MM.1S (cell line): ENCODE results near the gene USP44.

ENCODE experiments used
- DNase-seq: peaks from one replicate; pipeline ENCODE4 v3.0.0-alpha.2; 2015
- H2AFZ ChIP-seq: fragments of 300-600 bp; sonication (generic); 2 replicates; pipeline ENCODE4 v1.6.0; 2016; ENCODE audit warnings: antibody characterized with exemption, low read length
- H3F3A ChIP-seq: fragments of 300-600 bp; sonication (generic); 2 replicates; pipeline ENCODE4 v1.6.1; 2016; ENCODE audit warnings: mild to moderate bottlenecking, antibody characterized with exemption, low read length, moderate library complexity, mixed read lengths; ENCODE audit not compliant: insufficient read depth
- H3K27ac ChIP-seq: fragments of 300-600 bp; sonication (generic); 2 replicates; pipeline ENCODE4 v1.5.1; 2016; ENCODE audit warnings: mild to moderate bottlenecking, low read length
- H3K27me3 ChIP-seq: fragments of 300-600 bp; sonication (generic); replicated peaks from 2 replicates; pipeline ENCODE4 v1.6.0; 2016; ENCODE audit warnings: low read length; ENCODE audit not compliant: insufficient read depth
- H3K36me3 ChIP-seq: fragments of 300-600 bp; sonication (generic); replicated peaks from 2 replicates; pipeline ENCODE4 v1.6.1; 2016; ENCODE audit warnings: mild to moderate bottlenecking, low read length, mixed read lengths; ENCODE audit not compliant: insufficient read depth
- H3K4me1 ChIP-seq: fragments of 300-600 bp; sonication (generic); 2 replicates; pipeline ENCODE4 v1.6.1; 2016; ENCODE audit warnings: low read length, mixed read lengths
- H3K4me2 ChIP-seq: fragments of 300-600 bp; sonication (generic); 2 replicates; pipeline ENCODE4 v1.6.0; 2016; ENCODE audit warnings: low read depth, low read length
- H3K4me3 ChIP-seq: fragments of 300-600 bp; sonication (generic); 2 replicates; pipeline ENCODE4 v1.5.1; 2016; ENCODE audit warnings: low read length, mixed read lengths
- H3K79me2 ChIP-seq: fragments of 300-600 bp; sonication (generic); 2 replicates; pipeline ENCODE4 v1.6.1; 2016; ENCODE audit warnings: mixed run types, low read length, mixed read lengths
- H3K9ac ChIP-seq: fragments of 300-600 bp; sonication (generic); 2 replicates; pipeline ENCODE4 v1.6.1; 2016; ENCODE audit warnings: low read length, mixed read lengths
- H3K9me2 ChIP-seq: fragments of 300-600 bp; sonication (generic); replicated peaks from 2 replicates; pipeline ENCODE4 v1.6.1; 2016; ENCODE audit warnings: mild to moderate bottlenecking, low read length, mixed read lengths; ENCODE audit not compliant: insufficient read depth
- H3K9me3 ChIP-seq: fragments of 300-600 bp; sonication (generic); replicated peaks from 2 replicates; pipeline ENCODE4 v1.6.1; 2016; ENCODE audit warnings: mild to moderate bottlenecking, low read length, mixed read lengths; ENCODE audit not compliant: insufficient read depth
- H4K20me1 ChIP-seq: fragments of 300-600 bp; sonication (generic); 2 replicates; pipeline ENCODE4 v1.6.1; 2016; ENCODE audit warnings: mild to moderate bottlenecking, low read length, moderate library complexity, mixed read lengths; ENCODE audit not compliant: insufficient read depth
- CTCF ChIP-seq: fragments of 300-600 bp; sonication (generic); IDR thresholded peaks from 2 replicates; pipeline ENCODE4 v1.5.1; 2016; ENCODE audit warnings: antibody characterized with exemption, low read length, mixed read lengths
- EZH2 ChIP-seq: fragments of 300-600 bp; sonication (generic); optimal IDR thresholded peaks from 2 replicates; pipeline ENCODE3; 2017; ENCODE audit warnings: low read depth, mild to moderate bottlenecking, antibody characterized with exemption, low read length, mixed read lengths
- EZH2phosphoT487 ChIP-seq: fragments of 300-600 bp; sonication (generic); IDR thresholded peaks from 2 replicates; pipeline ENCODE4 v1.6.1; 2018; ENCODE audit warnings: antibody characterized with exemption, low read length

USP44 gene

GRCh38 chr12:95557625-95558024, 6.3 kb upstream of the USP44 start:
- H3K27me3 ChIP-seq: no peaks in the 10 kb centered on the region
- H3K79me2 ChIP-seq: no peaks in the 10 kb centered on the region
- H3K9me2 ChIP-seq: no peaks in the 10 kb centered on the region
- no peaks in the 10 kb centered on the region for H4K20me1 ChIP-seq
- no peaks in the 10 kb centered on the region for H3K4me1 ChIP-seq
- H2AFZ ChIP-seq: no peak overlapping the region
- no peak for DNase-seq
- no peak overlapping the region for H3K4me2 ChIP-seq
- H3K9me3 ChIP-seq: no peaks in the 10 kb centered on the region
- no peak overlapping the region for H3K9ac ChIP-seq
- H3K36me3 ChIP-seq: no peaks in the 10 kb centered on the region
- no peak overlapping the region for H3K4me3 ChIP-seq
- H3K27ac ChIP-seq: no peak overlapping the region
- no peaks in the 10 kb centered on the region for H3F3A ChIP-seq
- TF ChIP-seq EZH2 (no peak), CTCF (no peak), EZH2phosphoT487 (no peak)

- H3K9ac ChIP-seq: no peak overlapping the region
Observed at GRCh38 chr12:95554532-95555071, 3.3 kb upstream of the USP44 start.

GRCh38 chr12:95553197-95553943, 2.1 kb upstream of the USP44 start:
- H3K4me1 ChIP-seq: no peaks in the 10 kb centered on the region
- H3K4me2 ChIP-seq: no peak overlapping the region
- no peaks in the 10 kb centered on the region for H3K79me2 ChIP-seq
- no peak overlapping the region for H2AFZ ChIP-seq
- no peaks in the 10 kb centered on the region for H4K20me1 ChIP-seq
- H3K4me3 ChIP-seq: no peak overlapping the region
- no peak overlapping the region for H3K9ac ChIP-seq
- no peaks in the 10 kb centered on the region for H3K27me3 ChIP-seq
- no peak overlapping the region for H3K27ac ChIP-seq
- no peak for DNase-seq
- TF ChIP-seq EZH2 (no peak), CTCF (no peak), EZH2phosphoT487 (no peak)
- H3K9me2 ChIP-seq: no peaks in the 10 kb centered on the region
- H3K9me3 ChIP-seq: no peaks in the 10 kb centered on the region
- no peaks in the 10 kb centered on the region for H3F3A ChIP-seq
- no peaks in the 10 kb centered on the region for H3K36me3 ChIP-seq

More at GRCh38 chr12:95554532-95555071, 3.3 kb upstream of the USP44 start:
- Histone ChIP-seq H3K4me1 (no peaks in the 10 kb centered on the region), H3K27ac (no peak overlapping the region), H3K36me3 (no peaks in the 10 kb centered on the region), H2AFZ (no peak overlapping the region), H3K9me3 (no peaks in the 10 kb centered on the region), H3K4me3 (no peak overlapping the region), H3K27me3 (no peaks in the 10 kb centered on the region), H4K20me1 (no peaks in the 10 kb centered on the region), H3K79me2 (no peaks in the 10 kb centered on the region), H3K9me2 (no peaks in the 10 kb centered on the region), H3F3A (no peaks in the 10 kb centered on the region), H3K4me2 (no peak overlapping the region)
- no peak for DNase-seq
- no peak for TF ChIP-seq EZH2phosphoT487
- TF ChIP-seq CTCF: no peak
- no peak for TF ChIP-seq EZH2
